GM12892 (cell line): ENCODE measurements around the gene SMARCAD1.
A peak's percentile ranks its signal among the peaks of the same experiment; 100 is the strongest.

Source experiments
- DNase-seq: peaks from one replicate; pipeline ENCODE4 v3.0.0; 2011; ENCODE audit not compliant: insufficient read length
- FAIRE-seq: peaks from 2 replicates; lab custom pipeline; 2011; peaks lifted over from hg19 to GRCh38; lab: Jason Lieb, UNC
- POLR2A ChIP-seq: IDR thresholded peaks from 2 replicates; pipeline ENCODE4 v1.6.1; 2011; ENCODE audit warnings: low read depth, low read length, control low read depth
- POLR2AphosphoS5 ChIP-seq: IDR thresholded peaks from 2 replicates; pipeline ENCODE4 v1.6.1; 2011; ENCODE audit warnings: low read depth, low read length, control low read depth
- TAF1 ChIP-seq: IDR thresholded peaks from 2 replicates; pipeline ENCODE4 v1.6.1; 2011; ENCODE audit warnings: low read depth, mild to moderate bottlenecking, control low read depth, low read length, borderline replicate concordance

The SMARCAD1 gene

GRCh38 chr4:94202769-94203168, 4.9 kb upstream of the SMARCAD1 start:
- DNase-seq (no peak), FAIRE-seq (no peak)
- TF ChIP-seq TAF1: no peak
- no peak for TF ChIP-seq POLR2A
- TF ChIP-seq POLR2AphosphoS5: no peak

DNA sequence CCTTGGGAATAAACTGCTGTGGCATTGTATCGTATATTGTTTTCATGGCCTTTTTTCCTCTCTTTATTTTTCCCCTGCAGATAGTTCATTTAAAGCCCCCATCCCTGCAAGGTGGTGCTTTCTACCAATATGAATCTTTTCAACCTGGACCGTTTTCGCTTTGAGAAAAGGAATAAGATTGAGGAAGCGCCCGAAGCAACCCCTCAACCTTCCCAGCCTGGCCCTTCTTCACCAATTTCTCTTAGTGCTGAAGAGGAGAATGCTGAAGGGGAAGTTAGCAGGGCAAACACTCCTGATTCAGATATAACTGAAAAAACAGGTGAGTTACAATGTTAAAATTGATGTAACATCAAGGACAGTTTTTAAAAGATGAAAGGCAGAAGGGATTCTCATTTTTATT, 601 bp downstream of the SMARCAD1 start:
- TF ChIP-seq TAF1 (no peak), POLR2A (no peak), POLR2AphosphoS5 (no peak)
- FAIRE-seq: no peak
- no peak for DNase-seq

GRCh38 chr4:94208918-94209317, 1.3 kb downstream of the SMARCAD1 start:
- peak; percentile 70 for FAIRE-seq
- no peak for TF ChIP-seq TAF1
- TF ChIP-seq POLR2AphosphoS5: no peak
- no peak for TF ChIP-seq POLR2A
- DNase-seq: no peak

DNA sequence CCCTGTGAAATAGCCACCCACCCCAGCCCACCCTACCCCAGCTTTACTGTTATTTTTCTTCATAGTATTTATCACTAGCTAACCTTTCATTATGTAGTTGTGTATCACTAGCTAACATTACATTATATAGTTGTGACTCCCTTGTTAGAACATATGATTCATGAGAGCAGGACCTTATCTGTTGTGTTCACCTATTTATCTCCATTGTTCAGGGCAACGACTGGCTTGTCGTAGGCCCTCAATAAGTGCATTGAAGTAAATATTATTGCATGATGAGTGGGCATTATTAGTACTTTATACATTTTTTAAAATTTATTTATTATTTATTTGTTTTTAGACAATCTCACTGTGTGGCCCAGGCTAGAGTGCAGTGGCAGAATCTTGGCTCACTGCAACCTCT, 4.2 kb downstream of the SMARCAD1 start:
- FAIRE-seq (no peak), DNase-seq (no peak)
- no peak for TF ChIP-seq TAF1

GRCh38 chr4:94214703-94215319, 7.1 kb downstream of the SMARCAD1 start:
- no peak for TF ChIP-seq POLR2AphosphoS5
- TF ChIP-seq POLR2A: no peak
- no peak for TF ChIP-seq TAF1
- no peak for DNase-seq
- FAIRE-seq: no peak

DNA sequence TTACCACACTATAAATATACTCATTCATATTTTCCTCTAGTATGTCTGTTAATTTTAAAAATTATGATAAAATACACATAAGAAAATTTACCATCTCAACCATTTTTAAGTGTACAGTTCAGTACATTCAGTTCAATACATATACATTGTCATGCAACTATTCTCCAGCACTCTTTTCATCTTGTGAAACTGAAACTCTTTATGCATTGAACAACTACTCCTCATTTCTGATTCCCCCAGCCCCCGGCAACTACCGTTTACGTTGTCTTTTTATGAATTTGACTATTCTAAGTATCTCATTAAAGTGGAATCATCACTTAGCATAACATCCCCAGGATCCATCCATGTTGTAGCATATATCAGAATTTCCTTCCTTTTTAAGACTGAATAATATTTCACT, 8.7 kb downstream of the SMARCAD1 start:
- FAIRE-seq: no peak

DNA sequence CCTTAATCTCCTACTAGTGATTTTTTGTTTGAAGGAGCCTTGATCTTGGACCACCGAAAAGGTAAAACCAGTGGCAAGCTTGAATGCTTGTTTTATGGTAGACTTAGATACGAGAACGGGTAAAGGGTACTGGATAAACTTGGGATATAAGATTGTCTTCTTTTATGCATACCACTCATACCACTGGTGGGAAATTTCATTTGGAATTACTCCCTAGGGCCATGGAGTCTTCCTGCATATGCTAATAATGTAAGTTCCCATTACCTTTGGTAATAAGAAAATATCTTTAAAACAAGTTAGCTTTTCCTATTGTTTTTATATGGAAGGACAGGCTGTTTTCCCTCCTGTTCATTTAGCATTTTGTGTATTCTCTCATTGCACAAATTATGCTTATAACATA, 11.7 kb downstream of the SMARCAD1 start:
- TF ChIP-seq POLR2A: no peak
- TF ChIP-seq TAF1: no peak
- TF ChIP-seq POLR2AphosphoS5: no peak
- FAIRE-seq (no peak), DNase-seq (no peak)

More for the DNA sequence above, 8.7 kb downstream of the SMARCAD1 start:
- no peak for DNase-seq
- TF ChIP-seq POLR2A: no peak
- no peak for TF ChIP-seq TAF1
- no peak for TF ChIP-seq POLR2AphosphoS5

GRCh38 chr4:94221916-94222315, 14.3 kb downstream of the SMARCAD1 start:
- DNase-seq: no peak

GRCh38 chr4:94225449-94225848, 17.8 kb downstream of the SMARCAD1 start:
- DNase-seq: no peak
- TF ChIP-seq POLR2A (no peak), TAF1 (no peak), POLR2AphosphoS5 (no peak)
- no peak for FAIRE-seq

More at GRCh38 chr4:94221916-94222315, 14.3 kb downstream of the SMARCAD1 start:
- no peak for FAIRE-seq
- no peak for TF ChIP-seq POLR2A

- no peak for FAIRE-seq
- no peak for DNase-seq
- no peak for TF ChIP-seq POLR2A
- TF ChIP-seq TAF1: no peak
Measured at GRCh38 chr4:94226763-94227162, 19.1 kb downstream of the SMARCAD1 start.

DNA sequence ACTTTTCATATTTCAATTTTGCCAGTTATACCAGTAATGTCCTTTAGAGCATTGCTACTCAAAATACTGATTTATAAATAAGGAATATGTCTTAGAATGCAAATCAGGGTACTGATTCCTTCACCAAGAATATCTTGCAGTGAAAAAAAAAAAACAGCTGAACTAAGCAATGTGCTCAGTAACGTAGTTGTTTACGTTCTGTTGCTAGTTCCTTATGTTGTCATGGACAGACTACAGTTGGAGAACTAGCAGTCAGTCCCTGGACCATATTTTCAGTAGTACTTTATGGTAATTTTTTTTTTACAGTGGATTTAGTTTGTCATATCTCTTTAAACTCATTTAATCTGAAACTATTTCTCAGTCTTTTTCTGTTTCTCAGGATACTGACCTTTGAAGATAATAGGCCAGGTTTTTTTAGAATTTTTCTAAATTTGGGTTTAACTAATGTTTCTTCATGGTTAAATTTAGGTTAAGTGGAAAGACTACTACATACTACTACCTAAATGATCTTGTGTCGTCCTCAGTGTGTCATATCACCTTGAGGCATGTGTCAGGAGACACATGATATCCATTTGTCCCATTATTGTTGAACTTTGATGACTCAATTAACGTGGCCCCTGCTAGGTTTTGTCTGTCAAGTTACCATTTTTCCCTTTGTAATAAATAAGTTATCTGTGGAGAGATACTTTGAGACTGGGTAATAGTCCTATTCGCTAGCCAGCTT, 21.0 kb downstream of the SMARCAD1 start:
- FAIRE-seq: no peak
- DNase-seq: no peak
- TF ChIP-seq TAF1 (no peak), POLR2AphosphoS5 (no peak), POLR2A (no peak)

GRCh38 chr4:94232519-94232918, 24.9 kb downstream of the SMARCAD1 start:
- DNase-seq: no peak
- no peak for FAIRE-seq
- TF ChIP-seq POLR2AphosphoS5 (no peak), POLR2A (no peak), TAF1 (no peak)

DNA sequence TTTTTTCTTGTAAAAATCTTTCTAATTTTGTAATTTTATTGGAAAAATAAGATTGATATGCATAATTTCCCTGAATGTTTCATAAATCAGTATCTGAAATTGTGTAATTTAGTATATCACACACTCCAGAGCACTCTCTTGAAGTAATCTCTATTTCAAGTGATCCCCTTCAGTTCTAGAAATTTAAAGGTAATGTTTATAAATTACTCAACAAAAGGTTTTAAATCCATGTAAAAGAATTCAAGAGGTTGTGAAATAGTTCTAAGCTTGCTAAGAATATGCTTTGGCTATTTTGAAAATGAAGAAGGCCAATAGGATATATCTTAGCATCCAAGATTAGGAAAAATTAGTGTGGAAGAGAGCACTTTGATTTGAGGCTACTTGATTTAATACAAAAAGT, 28.2 kb downstream of the SMARCAD1 start:
- no peak for DNase-seq
- no peak for FAIRE-seq
- TF ChIP-seq TAF1: no peak
- no peak for TF ChIP-seq POLR2AphosphoS5
- no peak for TF ChIP-seq POLR2A
